ENCODE results near the gene DNAJC7.
"Not testable (repeated sequence)": the region's sequence is repeated elsewhere in the genome, so short reads cannot be mapped to it uniquely, and the experiment has no call there.

Gene DNAJC7

DNA sequence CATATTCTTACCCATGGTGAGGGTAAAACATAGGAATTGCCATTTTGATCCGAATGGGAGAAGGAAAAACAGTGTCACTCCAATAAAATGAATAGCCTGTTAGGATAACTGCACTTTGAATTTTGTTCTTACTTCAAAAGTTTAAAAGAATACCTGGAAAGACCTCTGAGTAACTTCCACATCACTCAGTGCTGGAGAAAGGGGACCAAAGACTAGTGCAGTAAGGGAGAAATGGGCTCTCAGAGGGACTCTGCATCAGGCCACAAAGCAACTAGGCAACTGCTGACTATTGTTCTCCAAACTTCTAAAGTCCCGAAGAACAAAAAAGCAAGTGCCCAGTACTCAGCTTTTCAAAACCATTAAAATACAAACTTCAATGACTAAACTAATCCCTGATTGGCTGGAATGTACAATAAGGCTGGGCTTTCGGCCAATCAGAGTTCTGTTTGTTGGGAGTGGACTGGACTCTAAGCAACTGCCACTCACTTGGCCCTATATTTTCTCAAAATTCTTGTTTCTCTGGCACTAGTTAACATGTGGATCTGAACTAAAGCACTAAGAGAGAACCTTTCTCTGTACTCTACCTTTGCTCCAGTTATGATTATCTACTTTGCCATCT is 6.2 kb downstream of the DNAJC7 start:
- no peak for DNase-seq

DNA sequence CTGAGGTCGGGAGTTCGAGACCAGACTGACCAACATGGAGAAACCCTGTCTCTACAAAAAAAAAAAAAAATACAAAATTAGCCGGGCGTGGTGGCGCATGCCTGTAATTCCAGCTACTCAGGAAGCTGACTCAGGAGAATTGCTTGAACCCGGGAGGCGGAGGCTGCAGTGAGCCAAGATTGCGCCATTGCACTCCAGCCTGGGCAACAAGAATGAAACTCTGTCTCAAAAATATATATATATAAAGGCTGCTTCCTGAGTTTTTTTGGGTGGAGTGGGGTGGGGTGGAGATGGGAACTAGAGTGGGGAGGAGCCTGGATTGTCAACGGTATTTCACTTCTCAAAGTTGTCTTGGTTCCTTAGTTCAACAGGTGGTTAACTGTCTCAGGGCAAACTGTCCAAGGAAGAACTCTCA is 7.0 kb downstream of the DNAJC7 start:
- DNase-seq = not testable (repeated sequence)

DNA sequence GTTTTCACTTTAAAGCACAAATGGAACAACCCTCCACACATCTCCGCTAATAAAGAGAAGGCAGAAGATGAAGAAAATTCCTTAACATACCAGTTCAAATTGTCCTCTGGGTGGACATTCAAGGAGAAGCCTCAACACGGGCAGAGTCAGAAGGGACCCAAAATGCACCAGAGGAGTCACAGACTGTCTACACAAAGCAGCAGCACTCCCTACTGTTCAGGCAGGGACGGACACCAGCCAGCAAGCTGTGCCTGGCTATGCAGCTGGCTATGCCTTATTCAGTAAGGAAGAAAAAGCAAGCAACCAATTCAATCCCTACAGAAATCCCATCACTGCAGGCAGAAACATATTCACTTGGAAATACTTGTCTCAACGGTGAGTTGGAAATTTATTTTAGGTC is 8.1 kb downstream of the DNAJC7 start:
- no peak for DNase-seq

DNA sequence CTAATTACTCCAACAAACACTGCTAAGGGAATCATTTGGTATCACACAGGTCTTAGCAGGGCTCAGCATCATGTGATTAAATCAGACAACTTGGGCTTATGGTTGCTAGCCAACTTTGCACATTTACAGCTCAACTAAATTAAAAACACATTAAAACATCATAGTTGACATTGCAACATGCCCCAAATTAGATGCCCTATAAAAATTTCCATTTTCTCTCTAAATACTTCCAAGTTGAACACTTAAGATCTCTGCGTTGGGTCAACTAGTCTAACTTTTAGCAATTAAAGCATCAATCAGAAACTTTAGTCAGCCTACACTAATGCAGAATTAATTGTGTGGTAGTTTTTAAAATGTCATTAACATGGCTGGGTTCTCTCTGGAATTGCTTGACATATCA is 12.1 kb downstream of the DNAJC7 start:
- DNase-seq = no peak

DNA sequence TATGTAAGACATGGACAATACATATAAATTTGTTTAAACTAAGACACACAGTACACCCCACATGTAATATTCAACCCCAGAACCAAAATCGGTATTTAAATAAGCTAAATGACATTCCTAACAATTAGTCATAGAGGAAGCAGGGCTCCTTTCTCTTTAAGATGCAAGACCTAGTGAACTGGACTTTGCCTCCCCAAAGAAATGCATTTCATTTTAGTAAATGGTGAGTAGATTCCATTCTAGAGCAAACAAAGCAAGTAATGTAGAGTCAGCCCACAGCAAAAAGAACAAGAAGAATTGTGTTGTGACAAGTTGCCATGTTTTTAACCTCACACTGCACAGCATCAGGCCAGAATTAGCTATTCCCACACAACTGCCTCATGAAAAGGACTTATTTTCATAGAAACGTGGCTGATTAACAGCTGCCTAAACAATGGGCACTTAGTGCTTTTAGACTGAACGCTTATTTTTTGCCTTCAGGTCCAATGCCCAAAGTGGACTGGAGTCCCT is 14.4 kb downstream of the DNAJC7 start:
- DNase-seq = no peak

DNA sequence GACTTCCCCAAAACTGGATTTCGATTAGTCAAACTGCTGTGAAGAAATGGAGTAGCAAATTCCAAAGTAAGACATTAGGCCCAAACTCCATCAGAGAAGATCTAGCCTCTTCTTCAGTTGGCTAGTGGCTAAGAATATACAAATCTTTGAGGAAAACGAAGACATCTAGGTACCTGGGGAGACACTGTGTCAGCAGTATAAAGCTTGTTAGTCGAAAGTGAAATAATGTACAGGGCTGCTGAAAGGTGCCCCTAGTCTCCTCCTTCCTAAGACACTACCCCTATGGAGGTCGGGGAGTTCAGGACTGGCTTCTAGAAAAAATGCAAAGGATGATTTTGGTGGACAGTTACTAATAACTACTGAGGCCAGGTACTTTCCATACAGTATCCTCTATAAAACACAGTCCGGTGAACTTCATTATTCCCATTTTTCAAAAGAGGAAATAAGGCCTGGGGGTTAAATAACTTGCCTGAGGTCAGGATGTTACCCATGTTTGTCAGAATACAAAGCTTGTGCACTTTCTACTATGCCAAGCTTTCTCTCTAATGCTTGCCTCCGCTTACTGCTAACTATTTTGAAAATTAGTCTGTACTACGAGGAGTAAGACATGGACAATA is 15.0 kb downstream of the DNAJC7 start:
- DNase-seq = no peak

DNA sequence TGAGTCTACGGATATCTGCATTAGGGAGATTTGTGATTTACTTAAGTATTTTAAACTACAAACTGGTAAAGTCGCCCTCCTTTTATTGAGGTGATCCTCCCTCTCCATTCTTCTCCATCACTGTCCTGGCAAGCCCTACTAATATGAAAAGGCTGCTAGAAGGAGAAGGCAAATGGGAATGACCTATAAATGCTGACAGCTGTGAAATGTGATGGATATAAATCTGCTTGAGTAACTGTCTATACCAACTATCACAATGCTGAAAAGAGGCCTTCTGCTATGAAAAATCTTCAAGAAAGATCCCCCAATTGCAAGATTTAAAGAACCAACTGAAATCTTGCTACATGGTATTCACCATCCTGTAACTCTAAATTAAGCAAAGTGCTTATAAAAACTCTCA is 15.5 kb downstream of the DNAJC7 start:
- DNase-seq = no peak

DNA sequence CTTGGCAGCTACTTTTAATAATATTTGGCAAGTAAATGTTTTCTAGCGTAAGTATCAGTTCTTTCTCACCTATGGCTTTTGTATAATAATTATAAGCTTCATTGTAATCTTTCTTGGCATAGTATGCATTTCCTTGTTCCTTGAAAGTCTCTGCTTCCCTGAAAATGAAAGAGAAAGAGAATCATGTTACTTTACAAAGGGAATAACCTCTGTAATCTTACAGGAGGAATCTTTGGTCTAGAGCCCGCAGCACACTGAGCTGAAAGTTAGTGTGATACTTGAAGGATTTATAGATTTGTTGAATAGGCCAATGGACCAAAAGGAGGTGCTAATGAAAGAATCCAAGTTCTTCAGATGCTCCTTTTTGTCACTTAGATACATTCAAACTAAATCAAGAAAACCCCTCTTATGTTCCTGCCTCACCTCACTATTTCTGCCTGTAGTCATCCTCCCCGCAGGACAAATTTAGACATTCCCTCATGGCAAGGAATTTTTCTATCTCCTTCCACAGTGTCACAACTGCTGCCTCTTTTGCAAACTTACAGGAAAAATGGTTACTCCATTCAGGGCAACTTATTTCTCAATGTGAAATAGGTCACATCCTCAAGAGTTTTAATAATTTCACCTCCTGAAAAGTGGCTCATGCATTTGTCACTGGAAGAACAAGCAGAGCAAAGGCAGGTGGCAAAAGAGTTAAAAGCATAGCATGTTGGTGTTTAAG is 16.7 kb downstream of the DNAJC7 start:
- no peak for DNase-seq

DNA sequence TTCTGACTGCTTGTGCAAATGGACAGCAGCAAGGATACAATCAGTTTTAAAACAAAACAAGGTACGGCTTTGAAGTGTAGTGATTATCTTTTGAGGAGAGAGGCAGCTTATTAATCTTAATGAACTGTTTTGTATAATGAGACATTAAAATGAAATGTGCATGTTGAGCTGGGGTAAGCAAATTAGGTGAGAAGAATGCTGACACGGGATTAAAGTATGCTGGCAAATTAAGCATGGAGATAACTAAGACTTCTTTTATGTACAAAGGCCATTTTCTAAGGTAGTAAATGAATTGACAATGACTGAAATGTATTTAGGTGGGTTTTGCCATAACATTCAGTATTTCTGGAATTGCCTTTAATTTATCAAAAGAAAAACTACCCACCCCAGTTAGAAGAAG is 18.7 kb downstream of the DNAJC7 start:
- DNase-seq = no peak

DNA sequence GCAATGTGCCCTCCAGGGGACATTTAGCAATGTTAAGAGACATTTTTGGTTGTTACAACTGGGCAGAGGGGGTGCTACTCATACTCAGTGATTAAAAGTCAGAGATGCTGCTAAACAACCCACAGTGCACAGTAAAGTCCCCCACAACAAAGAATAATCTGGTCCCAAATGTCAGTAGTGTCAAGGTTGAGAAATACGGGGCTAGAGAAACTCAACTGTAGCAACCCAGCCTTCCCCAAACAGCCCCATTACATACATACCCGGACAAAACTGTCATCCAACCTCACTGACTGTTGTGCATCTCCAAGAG is 20.4 kb downstream of the DNAJC7 start:
- DNase-seq = no peak

DNA sequence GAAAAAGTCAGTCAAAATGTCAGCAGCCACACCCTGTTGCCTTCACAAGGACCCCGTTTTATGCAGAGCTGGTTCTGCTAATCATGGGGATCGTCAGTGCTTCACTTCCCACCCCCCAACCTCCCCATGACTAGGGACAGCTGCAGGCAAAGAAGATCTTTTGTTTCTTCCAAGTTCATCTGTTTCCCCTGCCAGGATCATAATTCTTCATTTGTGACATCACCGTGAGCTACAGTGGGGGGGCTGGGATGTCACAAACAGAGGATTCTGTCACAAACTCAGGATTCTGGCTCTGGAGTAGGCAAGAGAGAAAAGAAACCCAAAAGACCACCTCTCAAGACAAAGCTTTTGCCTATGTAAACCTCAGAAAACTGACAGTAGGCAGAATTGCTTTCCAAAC is 24.7 kb downstream of the DNAJC7 start:
- DNase-seq = no peak

DNA sequence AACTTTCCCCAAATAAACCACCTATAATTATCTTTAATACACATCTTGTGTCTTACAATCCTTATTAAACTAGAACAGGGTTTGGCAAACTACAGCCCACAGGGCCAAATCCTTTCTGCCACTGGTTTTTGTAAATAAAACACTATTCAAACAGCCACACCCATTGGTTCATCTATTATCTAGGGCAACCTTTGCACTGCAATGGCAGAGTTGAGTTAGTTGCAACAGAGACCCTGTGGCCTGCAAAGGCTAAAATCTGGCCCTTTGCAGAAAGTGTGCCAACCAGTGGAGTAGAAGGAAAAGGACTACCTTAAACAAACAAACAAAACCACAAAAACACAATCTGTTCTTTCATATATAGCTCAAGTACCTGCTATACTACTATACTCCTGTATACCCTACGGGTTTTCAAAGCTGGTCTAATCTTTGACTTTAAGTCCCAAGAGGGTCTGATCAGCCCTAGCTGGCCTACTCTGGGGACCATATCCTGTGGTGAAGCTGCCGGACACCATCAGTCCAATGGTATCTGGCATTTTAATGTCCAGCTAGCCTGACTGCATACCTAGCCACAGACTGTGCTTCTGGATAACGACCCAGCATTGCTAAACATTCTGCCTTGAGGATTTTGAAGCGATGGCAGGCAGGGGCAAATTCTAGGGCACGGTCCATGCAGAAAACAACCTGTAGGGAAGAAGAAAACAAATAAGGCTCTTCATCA is 27.4 kb downstream of the DNAJC7 start:
- no peak for DNase-seq

DNA sequence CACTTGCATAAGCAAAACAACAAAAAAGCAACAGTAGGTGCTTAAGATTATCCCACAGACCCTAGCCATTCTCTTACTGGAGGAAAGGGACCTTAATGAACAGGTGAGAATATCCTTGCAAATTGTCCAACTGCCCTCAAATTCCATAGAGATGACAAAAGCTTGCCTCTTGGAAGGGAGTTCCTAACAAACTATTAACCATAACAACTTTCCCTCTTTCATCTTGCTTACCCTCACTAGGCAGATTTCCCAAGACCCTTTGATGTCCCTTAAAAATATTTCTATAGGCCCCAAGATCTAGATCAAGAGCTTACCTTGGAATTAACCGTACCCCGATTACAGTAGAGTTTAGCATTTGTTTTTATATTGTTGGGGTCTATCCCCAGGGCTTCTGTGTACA is 28.8 kb downstream of the DNAJC7 start:
- no peak for DNase-seq

DNA sequence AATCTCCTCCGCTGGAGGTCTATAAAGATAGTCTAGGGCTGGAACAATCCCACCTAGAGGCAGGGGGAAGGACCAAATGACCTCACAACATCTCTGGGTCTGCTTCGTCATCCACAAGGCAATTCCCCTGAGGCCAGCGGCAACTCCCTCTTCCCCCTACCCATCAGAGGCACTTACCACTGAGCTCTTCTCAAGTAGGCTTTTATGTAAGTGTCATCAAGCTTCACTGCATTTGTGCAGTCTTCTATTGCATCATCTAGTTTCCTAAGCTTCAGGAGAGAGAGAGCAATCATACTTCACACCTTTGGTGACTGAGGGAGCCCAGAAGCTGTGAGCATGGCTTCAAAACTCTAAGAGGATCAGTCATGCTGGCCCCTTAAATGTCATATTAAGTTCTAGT is 29.6 kb downstream of the DNAJC7 start:
- no peak for DNase-seq

DNA sequence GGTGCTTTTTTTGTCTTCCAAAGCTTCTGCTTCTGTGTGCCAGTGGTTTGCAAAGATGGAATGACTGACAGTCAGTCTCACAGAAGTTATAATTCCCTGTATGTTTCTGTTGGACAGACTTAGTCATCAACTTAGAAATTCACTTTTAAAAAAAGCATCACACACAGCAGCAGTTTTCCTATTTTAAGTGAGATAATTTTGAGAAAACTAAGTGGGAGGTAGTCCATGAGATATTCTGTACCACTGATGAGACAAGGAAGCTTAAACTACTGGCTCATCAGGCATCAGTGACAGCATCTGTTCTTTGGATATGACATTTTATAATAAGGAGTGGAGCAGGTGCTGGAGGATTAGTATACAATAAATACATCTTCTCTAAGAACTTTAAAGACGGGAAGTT is 30.6 kb downstream of the DNAJC7 start:
- no peak for DNase-seq

DNA sequence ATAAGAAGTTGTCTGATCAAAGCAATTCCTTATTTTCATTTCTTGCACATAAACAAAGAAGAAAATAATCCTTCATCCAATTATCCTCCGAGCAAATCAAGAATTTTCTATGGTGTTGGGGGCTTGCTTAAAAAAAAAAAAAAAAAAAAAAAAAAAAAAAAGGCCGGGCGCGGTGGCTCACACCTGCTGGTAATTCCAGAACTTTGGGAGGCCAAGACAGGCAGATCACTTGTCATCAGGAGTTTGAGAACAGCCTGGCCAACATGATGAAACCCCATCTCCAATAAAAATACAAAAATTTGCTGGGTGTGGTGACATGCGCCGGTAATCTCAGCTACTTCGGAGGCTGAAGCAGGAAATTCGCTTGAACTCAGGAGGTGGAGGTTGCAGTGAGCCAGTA is 31.3 kb downstream of the DNAJC7 start:
- DNase-seq = no peak

DNA sequence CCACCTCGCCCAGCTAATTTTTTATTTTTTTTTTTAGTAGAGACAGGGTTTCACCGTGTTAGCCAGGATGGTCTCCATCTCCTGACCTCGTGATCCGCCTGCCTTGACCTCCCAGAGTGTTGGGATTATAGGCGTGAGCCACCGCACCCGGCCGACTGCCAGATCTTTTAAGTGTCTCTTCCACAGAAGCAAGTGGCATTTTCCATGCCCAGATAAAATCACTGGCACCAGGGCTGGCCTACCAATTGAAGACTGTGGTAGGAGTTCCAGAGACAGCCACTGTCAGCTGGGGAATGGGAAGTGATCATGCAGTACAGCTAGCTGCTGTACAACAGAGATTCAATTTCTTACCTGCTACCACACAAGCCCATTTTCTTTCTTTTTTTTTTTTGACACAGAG is 32.8 kb downstream of the DNAJC7 start:
- no peak for DNase-seq

DNA sequence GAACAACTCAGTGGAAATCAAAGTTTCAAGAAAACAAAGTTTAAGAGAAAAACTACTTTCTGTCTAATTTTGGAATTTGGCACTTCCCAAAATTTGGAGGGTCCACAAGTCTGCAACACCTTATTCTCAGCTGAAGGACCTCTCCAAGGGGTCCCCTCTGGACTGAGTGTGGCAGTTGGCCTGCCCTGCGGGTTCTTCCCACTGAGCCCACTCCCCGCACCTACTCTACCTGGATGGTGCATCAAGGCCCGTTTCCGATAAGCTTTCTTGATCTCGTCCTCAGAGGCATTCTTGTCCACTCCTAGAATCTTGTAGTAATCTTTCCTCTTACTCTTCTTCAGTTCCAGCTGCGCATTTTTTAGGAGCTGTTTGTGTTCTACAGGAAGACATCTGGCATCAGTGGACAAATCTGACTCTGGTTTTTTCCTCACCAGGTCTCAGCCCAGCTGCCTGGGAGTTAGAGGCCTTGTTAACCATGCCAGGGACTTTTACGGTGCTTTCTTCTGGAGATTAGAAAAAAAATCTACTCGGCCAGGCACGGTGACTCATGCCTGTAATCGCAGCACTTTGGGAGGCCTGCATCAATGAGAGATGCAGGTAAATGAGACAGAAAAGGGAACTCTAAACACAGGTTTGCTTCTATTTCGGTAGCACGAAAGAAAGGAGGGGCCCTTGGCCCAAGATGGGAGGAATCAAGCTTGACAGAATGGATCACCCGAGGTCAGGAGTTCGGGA is 35.0 kb downstream of the DNAJC7 start:
- no peak for DNase-seq

DNA sequence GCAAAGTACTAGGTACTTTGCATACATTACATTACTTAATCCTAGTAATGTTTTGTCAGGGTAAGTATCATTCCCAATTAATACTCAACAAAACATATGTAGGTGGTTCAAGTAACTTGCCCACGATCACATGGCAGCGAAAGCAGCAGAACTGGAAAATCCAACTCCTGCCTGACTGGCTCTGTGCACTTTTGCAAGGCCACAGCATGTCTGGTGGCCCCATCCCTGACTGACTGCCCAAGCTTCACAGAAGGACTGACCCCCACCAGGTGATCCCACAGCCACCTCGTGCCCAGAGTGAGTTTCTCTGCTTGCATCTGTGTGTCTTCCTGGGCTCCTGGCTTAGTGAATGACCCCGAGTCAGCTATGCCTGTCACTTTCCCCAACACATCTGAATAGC is 39.2 kb downstream of the DNAJC7 start:
- no peak for DNase-seq

DNA sequence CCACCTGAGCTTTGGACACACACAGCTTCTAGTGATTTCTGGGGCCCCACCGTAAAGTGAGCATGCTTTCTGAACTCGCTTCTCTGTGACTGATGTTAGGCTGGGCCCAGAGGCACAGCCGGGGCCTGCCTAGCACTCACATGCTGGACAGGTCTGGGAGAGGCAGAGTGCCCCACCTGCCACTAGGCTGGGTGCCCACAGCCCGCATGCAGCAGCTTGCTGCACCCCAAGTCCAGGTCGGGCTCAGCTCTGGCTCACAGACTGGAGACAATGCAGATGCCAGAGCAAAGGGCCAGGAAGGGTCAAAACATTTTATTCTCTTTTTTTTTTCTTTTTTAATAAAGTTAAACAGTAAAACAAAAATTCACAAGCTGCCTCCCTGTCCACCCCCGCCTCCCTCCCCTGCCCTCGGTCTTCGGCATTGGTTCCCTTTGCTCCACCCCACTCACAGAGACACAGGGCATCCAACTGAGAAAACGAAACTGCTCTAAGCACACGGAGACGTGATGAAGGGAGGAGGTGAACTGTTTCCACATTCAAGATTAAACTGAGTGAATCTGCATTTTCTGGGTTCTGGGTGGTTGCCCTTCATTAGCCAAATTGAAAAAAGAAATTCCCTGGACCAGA is 41.0 kb downstream of the DNAJC7 start:
- no peak for DNase-seq

DNA sequence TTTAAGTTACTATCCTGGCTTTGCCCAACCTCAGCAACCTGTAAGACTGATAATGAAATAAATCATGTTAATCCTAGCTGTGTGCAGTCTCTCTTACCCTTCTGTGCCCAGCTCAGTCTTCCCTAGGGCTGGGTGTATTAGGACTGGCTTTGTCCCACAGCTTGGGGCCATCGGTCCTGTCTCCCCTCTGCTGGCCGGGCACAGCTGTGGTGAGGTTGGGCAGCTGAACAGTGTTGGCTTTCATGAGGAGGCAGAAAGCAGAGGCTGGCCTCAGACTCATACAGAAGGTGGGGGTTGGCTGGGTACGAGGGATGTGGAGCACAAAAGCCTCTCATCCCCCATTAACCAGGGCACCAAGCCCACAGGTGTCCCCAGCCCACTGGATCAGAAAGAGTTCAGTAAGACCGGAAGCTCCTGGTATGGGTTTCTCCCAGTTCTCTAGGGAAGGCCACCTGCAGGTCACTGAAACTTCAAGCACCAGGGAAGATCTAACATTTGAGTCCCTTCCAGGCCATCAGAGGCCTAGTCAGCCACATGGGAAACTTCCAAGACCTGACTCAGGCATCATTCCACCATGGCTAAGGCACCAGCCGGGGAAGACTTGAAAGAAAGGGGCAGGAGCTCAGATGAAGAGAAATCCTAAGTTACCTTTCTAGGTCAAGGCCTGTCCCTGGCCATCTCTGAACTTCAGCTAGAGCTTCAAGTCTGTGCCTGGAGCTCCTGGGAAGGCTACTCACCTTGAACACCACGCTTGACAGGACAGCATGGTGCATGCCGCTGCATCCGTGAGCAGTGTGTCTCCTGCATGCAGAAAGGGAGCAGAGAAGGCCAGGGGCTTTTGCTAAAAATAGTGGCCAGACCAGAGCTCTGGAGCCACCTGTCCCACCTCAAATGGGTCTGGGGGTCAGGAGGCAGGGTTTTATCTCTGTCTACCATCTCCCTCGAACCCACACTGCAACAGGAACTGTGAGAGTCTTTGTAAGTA is 41.8 kb downstream of the DNAJC7 start:
- no peak for DNase-seq
